DOHH2 (cell line): ENCODE data around the gene ESAM.

Experiments
- H3F3A ChIP-seq: fragments of 200-600 bp; sonication (generic), shearing (Covaris generic); 2 replicates; pipeline ENCODE4 v1.6.0; 2016; ENCODE audit warnings: antibody characterized with exemption, mild to moderate bottlenecking; ENCODE audit not compliant: control insufficient read depth, insufficient read depth
- H3K27ac ChIP-seq: fragments of 200-600 bp; sonication (generic); 2 replicates; pipeline ENCODE4 v1.5.1; 2014; ENCODE audit warnings: low read depth, mild to moderate bottlenecking, low read length, moderate library complexity
- H3K27me3 ChIP-seq: fragments of 200-600 bp; sonication (generic); 2 replicates; pipeline ENCODE4 v1.6.1; 2014; ENCODE audit warnings: mild to moderate bottlenecking, low read length, mixed read lengths; ENCODE audit not compliant: control insufficient read depth
- H3K36me3 ChIP-seq: fragments of 200-600 bp; sonication (generic); 2 replicates; pipeline ENCODE4 v1.6.1; 2014; ENCODE audit warnings: mild to moderate bottlenecking, low read length, moderate library complexity, mixed read lengths; ENCODE audit not compliant: control insufficient read depth
- H3K4me1 ChIP-seq: fragments of 200-600 bp; sonication (generic); 2 replicates; pipeline ENCODE4 v1.6.1; 2014; ENCODE audit warnings: mild to moderate bottlenecking, low read length, mixed read lengths; ENCODE audit not compliant: control insufficient read depth
- H3K4me2 ChIP-seq: fragments of 200-600 bp; sonication (generic); 2 replicates; pipeline ENCODE4 v1.6.0; 2014; ENCODE audit warnings: mild to moderate bottlenecking, low read length, moderate library complexity
- H3K4me3 ChIP-seq: fragments of 200-600 bp; sonication (generic); 2 replicates; pipeline ENCODE4 v1.5.1; 2014; ENCODE audit warnings: mild to moderate bottlenecking, low read length, mixed read lengths
- H3K79me2 ChIP-seq: fragments of 200-600 bp; sonication (generic); 2 replicates; pipeline ENCODE4 v1.6.1; 2014; ENCODE audit warnings: mild to moderate bottlenecking, low read length, mixed read lengths; ENCODE audit not compliant: control insufficient read depth
- H3K9me2 ChIP-seq: fragments of 200-600 bp; sonication (generic); replicated peaks from 2 replicates; pipeline ENCODE4 v1.6.1; 2014; ENCODE audit warnings: mild to moderate bottlenecking, low read length, mixed read lengths; ENCODE audit not compliant: control insufficient read depth
- H3K9me3 ChIP-seq: fragments of 200-600 bp; sonication (generic); 2 replicates; pipeline ENCODE4 v1.6.1; 2014; ENCODE audit warnings: antibody characterized with exemption, low read length, mixed read lengths; ENCODE audit not compliant: control insufficient read depth, insufficient read depth
- H4K20me1 ChIP-seq: fragments of 200-600 bp; sonication (generic); 2 replicates; pipeline ENCODE4 v1.6.0; 2014; ENCODE audit warnings: low read depth, mild to moderate bottlenecking, antibody characterized with exemption, low read length, moderate library complexity; ENCODE audit not compliant: control insufficient read depth, insufficient read depth
- EZH2phosphoT487 ChIP-seq: fragments of 200-600 bp; sonication (generic); IDR thresholded peaks from 2 replicates; pipeline ENCODE4 v1.6.1; 2017; ENCODE audit warnings: borderline replicate concordance, mild to moderate bottlenecking, antibody characterized with exemption, low read length, moderate library complexity, mixed read lengths
- TF ChIP-seq, protein P1 (sequence below): fragments of 200-600 bp; sonication (generic); IDR thresholded peaks from one replicate; pipeline ENCODE4 v1.5.1; 2014; ENCODE audit warnings: antibody characterized with exemption, mild to moderate bottlenecking, low read depth, low read length; ENCODE audit not compliant: poor library complexity, severe bottlenecking

Gene ESAM

DNA sequence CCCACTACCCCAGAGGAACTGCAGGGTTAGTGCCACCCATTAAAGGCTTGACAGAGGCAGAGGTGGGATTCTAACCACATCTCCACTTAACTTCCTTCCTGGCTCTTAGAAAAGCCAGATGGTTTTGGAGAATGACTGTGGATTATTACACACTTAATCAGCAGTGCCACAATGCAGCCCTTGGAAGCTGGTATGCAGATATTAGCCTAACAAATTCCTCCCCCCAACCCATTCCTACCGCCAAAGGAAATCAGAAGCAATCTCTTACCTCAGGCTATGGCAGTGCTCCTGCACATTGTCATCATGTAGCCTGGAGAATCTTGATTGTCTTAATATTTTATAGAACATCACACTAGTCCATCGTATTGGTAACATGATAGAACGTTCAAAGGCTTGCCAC, 45.5 kb downstream of the ESAM start:
- no peaks in the 10 kb centered on the region for H3F3A ChIP-seq
- peaks cover 34% of the 10 kb centered on the region for H3K27me3 ChIP-seq
- H3K4me3 ChIP-seq, result no peak overlapping the region
- H3K9me3 ChIP-seq, result no peaks in the 10 kb centered on the region
- TF ChIP-seq, protein P1, sequence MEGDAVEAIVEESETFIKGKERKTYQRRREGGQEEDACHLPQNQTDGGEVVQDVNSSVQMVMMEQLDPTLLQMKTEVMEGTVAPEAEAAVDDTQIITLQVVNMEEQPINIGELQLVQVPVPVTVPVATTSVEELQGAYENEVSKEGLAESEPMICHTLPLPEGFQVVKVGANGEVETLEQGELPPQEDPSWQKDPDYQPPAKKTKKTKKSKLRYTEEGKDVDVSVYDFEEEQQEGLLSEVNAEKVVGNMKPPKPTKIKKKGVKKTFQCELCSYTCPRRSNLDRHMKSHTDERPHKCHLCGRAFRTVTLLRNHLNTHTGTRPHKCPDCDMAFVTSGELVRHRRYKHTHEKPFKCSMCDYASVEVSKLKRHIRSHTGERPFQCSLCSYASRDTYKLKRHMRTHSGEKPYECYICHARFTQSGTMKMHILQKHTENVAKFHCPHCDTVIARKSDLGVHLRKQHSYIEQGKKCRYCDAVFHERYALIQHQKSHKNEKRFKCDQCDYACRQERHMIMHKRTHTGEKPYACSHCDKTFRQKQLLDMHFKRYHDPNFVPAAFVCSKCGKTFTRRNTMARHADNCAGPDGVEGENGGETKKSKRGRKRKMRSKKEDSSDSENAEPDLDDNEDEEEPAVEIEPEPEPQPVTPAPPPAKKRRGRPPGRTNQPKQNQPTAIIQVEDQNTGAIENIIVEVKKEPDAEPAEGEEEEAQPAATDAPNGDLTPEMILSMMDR, result no peak
- TF ChIP-seq EZH2phosphoT487, result no peak
- no peaks in the 10 kb centered on the region for H3K36me3 ChIP-seq
- H3K4me1 ChIP-seq, result peaks cover 11% of the 10 kb centered on the region
- H3K79me2 ChIP-seq, result no peaks in the 10 kb centered on the region
- H4K20me1 ChIP-seq, result no peaks in the 10 kb centered on the region
- H3K4me2 ChIP-seq, result no peak overlapping the region
- H3K9me2 ChIP-seq, result no peaks in the 10 kb centered on the region
- H3K27ac ChIP-seq, result no peak overlapping the region

DNA sequence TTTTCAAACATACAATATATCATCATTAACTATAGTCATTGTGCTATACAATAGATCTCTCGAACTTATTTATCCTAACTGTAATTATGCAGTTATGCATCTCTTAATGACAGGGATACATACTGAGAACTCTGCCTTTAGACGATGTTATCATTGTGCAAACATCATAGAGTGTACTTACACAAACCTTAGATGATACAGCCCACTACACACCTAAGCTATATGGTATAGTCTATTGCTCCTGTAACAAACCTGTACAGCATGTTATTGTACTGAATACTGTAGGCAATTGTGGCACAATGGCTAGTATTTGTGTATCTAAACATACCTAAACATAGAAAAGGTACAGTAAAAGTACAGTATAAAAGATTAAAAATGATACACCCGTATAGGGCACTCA, 49.7 kb downstream of the ESAM start:
- no peak overlapping the region for H3K4me3 ChIP-seq
- no peaks in the 10 kb centered on the region for H4K20me1 ChIP-seq
- peaks cover 7% of the 10 kb centered on the region for H3K27me3 ChIP-seq
- TF ChIP-seq, protein P1, result no peak
- TF ChIP-seq EZH2phosphoT487, result no peak
- H3K79me2 ChIP-seq, result no peaks in the 10 kb centered on the region
- no peaks in the 10 kb centered on the region for H3K9me3 ChIP-seq
- H3K36me3 ChIP-seq, result no peaks in the 10 kb centered on the region
- no peaks in the 10 kb centered on the region for H3F3A ChIP-seq
- no peak overlapping the region for H3K4me2 ChIP-seq
- H3K27ac ChIP-seq, result no peak overlapping the region
- H3K9me2 ChIP-seq, result no peaks in the 10 kb centered on the region
- no peaks in the 10 kb centered on the region for H3K4me1 ChIP-seq

DNA sequence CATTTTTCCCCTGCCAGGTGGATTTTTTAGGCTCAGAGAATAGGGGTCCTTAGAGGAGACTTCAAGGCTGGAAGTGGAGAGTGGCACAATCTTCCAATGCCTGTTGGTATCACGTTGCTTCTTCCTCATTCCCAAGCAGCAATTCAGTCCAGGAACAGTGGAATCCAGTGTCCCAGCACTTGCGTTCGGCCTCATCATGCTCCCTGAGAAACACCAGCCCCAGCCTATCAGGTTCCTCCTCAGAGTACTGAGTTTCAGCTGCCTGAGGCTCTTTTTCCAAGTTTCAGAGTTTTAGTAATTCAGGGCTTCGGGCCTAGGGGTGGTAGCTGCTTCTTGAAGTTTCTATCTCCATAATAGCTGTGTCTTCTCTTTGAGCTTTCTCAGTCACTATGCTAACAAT, 54.3 kb downstream of the ESAM start:
- H3F3A ChIP-seq, result no peaks in the 10 kb centered on the region
- no peaks in the 10 kb centered on the region for H3K4me1 ChIP-seq
- no peaks in the 10 kb centered on the region for H3K9me2 ChIP-seq
- H4K20me1 ChIP-seq, result no peaks in the 10 kb centered on the region
- TF ChIP-seq EZH2phosphoT487, result no peak
- TF ChIP-seq, protein P1, result no peak
- no peaks in the 10 kb centered on the region for H3K36me3 ChIP-seq
- no peak overlapping the region for H3K4me3 ChIP-seq
- H3K9me3 ChIP-seq, result no peaks in the 10 kb centered on the region
- H3K27ac ChIP-seq, result no peak overlapping the region
- no peaks in the 10 kb centered on the region for H3K27me3 ChIP-seq
- H3K79me2 ChIP-seq, result no peaks in the 10 kb centered on the region
- H3K4me2 ChIP-seq, result no peak overlapping the region
